Measurements from ENCODE around the gene ORAI1.
"Not testable (repeated sequence)": the region's sequence is repeated elsewhere in the genome, so short reads cannot be mapped to it uniquely, and the experiment has no call there.

Gene ORAI1

DNA sequence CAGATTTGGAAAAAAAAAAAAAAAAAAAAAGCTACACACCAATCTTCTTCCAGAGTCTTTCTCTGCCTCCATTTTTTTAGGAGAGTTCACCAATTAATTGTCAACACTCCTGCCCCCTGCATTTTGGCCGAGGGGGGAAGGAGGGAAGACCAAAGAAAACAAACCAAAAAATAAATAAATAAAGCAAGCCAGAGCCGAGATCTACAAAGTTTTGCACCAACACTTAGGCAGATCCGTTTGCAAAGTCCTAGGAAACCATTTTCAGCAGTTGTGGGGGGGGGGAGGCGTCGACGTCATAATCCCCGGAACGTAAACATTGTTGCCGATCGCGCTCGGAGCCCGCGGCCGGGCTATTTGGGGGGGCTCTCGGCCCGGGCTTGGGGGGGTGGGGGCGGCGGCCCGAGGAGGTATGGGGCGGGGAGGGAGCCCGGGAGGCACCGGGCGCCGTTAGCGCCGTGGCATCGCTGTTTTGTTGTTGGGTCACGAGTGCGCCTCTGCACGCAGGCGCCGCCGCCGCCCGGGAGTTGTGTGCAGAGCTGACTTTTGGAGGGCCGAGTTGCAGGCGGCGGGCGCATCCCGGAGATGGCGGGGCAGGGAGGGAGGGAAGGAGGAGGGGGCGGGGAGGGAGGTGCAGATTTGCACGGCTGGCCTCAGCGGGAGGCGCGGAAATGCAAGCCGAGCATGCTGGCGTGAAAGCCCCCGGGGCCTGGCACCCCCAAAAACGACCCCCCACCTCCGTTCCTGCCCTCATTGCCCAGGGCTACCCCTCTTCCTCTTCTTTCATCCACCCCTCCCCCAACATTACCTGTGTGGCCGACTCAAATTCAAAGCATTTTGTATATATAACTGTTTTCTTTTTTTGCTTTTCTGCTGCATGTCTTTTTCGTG, 46.1 kb upstream of the ORAI1 start:
- TF ChIP-seq, protein P1, sequence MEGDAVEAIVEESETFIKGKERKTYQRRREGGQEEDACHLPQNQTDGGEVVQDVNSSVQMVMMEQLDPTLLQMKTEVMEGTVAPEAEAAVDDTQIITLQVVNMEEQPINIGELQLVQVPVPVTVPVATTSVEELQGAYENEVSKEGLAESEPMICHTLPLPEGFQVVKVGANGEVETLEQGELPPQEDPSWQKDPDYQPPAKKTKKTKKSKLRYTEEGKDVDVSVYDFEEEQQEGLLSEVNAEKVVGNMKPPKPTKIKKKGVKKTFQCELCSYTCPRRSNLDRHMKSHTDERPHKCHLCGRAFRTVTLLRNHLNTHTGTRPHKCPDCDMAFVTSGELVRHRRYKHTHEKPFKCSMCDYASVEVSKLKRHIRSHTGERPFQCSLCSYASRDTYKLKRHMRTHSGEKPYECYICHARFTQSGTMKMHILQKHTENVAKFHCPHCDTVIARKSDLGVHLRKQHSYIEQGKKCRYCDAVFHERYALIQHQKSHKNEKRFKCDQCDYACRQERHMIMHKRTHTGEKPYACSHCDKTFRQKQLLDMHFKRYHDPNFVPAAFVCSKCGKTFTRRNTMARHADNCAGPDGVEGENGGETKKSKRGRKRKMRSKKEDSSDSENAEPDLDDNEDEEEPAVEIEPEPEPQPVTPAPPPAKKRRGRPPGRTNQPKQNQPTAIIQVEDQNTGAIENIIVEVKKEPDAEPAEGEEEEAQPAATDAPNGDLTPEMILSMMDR (IDR thresholded peaks at IDR 0.05; ENCODE audit: low read depth, low read length), result no peak
- H3K4me1 ChIP-seq, result peaks cover 5% of the 10 kb centered on the region
- DNase-seq, result peak; percentile 85

DNA sequence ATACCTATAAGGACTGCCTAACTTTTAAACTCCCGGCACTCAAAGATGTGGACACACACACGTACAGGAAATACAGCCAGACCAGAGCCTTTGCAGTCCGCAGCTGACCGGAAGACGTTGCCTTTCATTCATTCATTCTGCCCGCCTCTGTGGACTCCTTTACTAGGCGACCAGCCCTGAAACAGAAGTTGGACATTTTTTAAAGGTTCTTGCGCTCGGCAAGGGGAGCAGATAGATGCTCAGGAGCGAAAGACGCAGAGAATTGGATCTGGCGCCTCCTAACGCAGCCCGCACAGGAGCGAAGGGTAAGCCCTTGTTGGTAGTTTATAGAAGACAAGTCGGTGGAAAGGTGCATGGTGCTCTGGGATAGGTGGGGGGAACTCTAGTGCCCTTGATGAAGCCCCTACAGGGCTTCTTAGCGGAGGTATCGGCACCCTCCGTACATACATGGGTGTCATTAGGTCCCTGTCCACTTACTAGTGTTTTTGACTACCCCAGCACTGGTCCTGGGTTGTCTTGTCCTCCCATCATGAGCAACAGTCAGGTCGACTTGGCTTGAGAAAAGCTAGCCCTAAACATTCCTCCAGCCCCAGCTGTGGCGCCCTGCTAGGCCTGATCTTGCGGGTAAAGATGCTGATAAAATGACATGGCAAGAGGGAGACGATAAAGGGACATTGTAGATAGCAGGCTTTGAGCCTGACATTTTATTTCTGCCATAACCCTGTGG, 45.2 kb upstream of the ORAI1 start, which contains the start of gene KDM2B:
TSS of gene KDM2B (minus strand) at position 65 of the 727 bp plus-strand sequence. CDS start 112 bp downstream, outside the sequence.
- no peaks in the 10 kb centered on the region for H3K36me3 ChIP-seq
- no peak for DNase-seq
- H3K27me3 ChIP-seq, result no peaks in the 10 kb centered on the region
- H3K4me1 ChIP-seq, result peaks cover 5% of the 10 kb centered on the region
- TF ChIP-seq, protein P1 (IDR thresholded peaks at IDR 0.05; ENCODE audit: low read depth, low read length), result no peak
- H3K9me3 ChIP-seq, result no peaks in the 10 kb centered on the region
- H3K4me3 ChIP-seq (ENCODE audit: low read depth, low read length), result peak within 1 kb of the TSS; percentile 68

More for the DNA sequence above, 46.1 kb upstream of the ORAI1 start:
- Histone ChIP-seq H3K9me3 (no peaks in the 10 kb centered on the region), H3K36me3 (peaks cover 8% of the 10 kb centered on the region), H3K27me3 (no peaks in the 10 kb centered on the region), H3K4me3 (ENCODE audit: low read depth, low read length) (peak overlapping the region; percentile 68)

DNA sequence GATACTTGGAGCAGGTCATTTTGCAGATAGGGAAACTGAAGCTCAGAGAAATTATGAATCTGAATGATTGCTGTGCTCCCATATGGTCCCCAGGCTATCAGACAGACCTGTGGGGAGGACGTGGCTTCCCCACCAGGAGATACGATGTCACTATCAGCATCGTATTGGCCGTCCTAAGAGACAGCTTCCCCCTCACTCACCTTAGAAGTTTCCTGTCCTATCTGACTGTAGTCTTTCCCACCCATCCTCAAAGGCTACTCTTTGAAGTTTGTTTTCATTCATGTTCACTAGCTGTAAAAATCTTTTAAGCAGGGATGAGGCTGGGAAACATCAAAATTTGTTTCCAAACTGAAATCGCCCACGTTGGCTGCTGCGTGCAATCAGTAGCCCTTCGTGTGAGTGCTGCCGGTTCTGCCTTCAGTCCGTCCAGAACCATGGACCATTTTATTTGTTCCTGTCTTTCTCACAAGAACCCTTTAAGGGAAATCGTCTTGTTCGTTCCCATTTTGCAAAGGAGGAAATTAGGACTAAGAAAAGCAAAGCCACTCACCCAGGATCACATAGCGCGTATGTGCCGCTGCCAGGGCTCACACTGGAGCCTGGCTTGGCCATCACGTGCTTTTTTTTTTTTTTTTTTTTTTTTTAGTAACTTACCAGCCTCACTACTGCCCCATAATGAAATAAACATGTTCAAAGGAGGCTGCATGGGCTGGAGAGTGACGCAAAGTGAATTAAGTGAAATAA, 44.5 kb upstream of the ORAI1 start:
- TF ChIP-seq, protein P1 (IDR thresholded peaks at IDR 0.05; ENCODE audit: low read depth, low read length), result peak; percentile 47
- Histone ChIP-seq H3K4me1 (peaks cover 5% of the 10 kb centered on the region), H3K9me3 (no peaks in the 10 kb centered on the region), H3K36me3 (no peaks in the 10 kb centered on the region), H3K4me3 (ENCODE audit: low read depth, low read length) (peak overlapping the region; percentile 68), H3K27me3 (no peaks in the 10 kb centered on the region)
- DNase-seq, result peak; percentile 43

DNA sequence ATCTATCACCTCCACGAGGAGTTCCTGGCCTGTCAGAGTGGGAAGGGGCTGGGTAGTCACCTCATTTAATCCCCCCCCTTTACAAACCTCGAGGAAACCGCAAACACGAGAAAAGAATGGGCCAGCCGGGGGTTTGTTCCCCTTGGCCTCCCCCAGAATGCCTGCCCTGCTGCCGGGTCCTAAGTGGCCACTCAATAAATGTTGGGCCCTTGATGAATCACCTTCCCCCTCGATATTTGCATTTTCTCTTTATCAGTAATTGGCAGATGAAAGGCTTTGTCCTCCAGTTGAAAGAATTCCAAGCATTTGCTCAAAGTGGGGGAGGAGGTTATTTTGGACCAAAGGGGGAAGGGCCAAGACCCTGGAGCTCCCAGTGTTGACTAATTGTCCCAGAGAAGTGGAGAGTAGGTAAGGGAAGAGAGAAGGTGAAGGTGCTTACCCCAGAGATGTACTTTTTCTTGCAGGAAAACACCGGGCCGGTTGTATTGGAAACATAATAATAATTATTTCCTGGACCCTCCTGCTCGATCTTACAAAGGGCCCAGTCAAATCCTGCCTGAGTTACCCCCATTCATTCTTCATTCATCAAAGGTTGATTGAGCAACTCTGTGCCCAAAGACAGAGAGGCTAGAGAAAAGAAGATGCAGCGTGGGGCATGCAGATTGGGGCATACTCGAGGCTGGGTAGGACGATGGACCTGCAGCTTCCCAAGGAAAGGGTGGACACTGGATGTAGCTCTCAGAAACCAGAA, 43.6 kb upstream of the ORAI1 start:
- Histone ChIP-seq H3K4me3 (ENCODE audit: low read depth, low read length) (peak overlapping the region; percentile 68), H3K36me3 (no peaks in the 10 kb centered on the region), H3K4me1 (peaks cover 5% of the 10 kb centered on the region), H3K27me3 (no peaks in the 10 kb centered on the region), H3K9me3 (no peaks in the 10 kb centered on the region)
- DNase-seq, result no peak
- TF ChIP-seq, protein P1 (IDR thresholded peaks at IDR 0.05; ENCODE audit: low read depth, low read length), result no peak

DNA sequence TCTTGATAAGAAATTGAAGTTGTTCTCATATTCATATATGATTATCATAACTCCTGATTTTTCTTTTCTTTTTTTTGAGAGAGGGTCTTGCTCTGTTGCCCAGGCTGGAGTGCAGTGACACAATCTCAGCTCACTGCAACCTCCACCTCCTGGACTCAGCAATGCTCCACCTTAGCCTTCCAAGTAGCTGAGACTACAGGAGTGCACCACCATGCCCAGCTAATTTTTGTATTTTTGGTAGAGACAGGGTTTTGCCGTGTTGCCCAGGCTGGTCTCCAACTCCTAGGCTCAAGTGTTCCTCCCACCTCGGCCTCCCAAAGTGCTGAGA, 43.0 kb upstream of the ORAI1 start:
- H3K27me3 ChIP-seq; H3K4me3 ChIP-seq (ENCODE audit: low read depth, low read length); H3K9me3 ChIP-seq; H3K4me1 ChIP-seq; DNase-seq; H3K36me3 ChIP-seq: not testable (repeated sequence)

DNA sequence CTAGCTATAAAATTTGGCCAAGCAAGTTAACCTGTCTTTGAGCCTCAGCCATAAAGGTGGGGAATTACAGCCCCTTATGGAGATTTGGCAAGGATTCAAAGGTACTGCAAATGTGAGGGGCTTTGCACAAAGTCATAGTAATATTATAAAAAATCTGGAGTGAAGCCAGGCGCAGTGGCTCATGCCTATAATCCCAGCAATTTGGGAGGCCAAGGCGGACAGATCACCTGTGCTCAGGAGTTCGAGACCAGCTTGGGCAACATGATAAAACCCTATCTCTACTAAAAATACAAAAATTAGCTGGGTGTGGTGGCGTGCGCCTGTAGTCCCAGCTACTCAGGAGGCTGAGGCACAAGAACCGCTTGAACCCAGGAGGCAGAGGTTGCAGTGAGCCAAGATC, 41.4 kb upstream of the ORAI1 start:
- not testable (repeated sequence) for DNase-seq; H3K27me3 ChIP-seq; H3K4me3 ChIP-seq (ENCODE audit: low read depth, low read length); H3K36me3 ChIP-seq; H3K4me1 ChIP-seq; H3K9me3 ChIP-seq
